HAP-1 (cell line): ENCODE results near the gene MAGI2.

ENCODE experiments used
- DNase-seq, 2 experiments: peaks; one replicate each; pipeline ENCODE4 v3.0.0-alpha.2; 2016 to 2020; ENCODE audit warnings: low spot score in 2 of 2
- H3K27me3 ChIP-seq: fragments of 250-450 bp; sonication (Bioruptor Pico); 2 replicates; pipeline ENCODE4 v1.5.1; 2020; ENCODE audit warnings: low read depth, mild to moderate bottlenecking, moderate library complexity
- H3K36me3 ChIP-seq: fragments of 250-450 bp; sonication (Bioruptor Pico); replicated peaks from 2 replicates; pipeline ENCODE4 v1.5.1; 2020; ENCODE audit warnings: mild to moderate bottlenecking
- H3K4me1 ChIP-seq: fragments of 250-450 bp; sonication (Bioruptor Pico); 2 replicates; pipeline ENCODE4 v1.5.1; 2020; ENCODE audit warnings: mild to moderate bottlenecking
- H3K4me3 ChIP-seq: fragments of 250-450 bp; sonication (Bioruptor Pico); 2 replicates; pipeline ENCODE4 v1.5.1; 2020; ENCODE audit warnings: mild to moderate bottlenecking, moderate library complexity
- H3K9me3 ChIP-seq: fragments of 250-450 bp; sonication (Bioruptor Pico); 2 replicates; pipeline ENCODE4 v1.5.1; 2020; ENCODE audit warnings: mild to moderate bottlenecking, moderate library complexity
- in situ Hi-C: fragments of 300-500 bp; cut with MboI; formaldehyde crosslinking; loops from 3 replicates; pipeline ENCODE4 v1.14.3; 2020; ENCODE audit warnings: low sequenced_read_pairs, inconsistent platforms, mixed read lengths

MAGI2 gene

DNA sequence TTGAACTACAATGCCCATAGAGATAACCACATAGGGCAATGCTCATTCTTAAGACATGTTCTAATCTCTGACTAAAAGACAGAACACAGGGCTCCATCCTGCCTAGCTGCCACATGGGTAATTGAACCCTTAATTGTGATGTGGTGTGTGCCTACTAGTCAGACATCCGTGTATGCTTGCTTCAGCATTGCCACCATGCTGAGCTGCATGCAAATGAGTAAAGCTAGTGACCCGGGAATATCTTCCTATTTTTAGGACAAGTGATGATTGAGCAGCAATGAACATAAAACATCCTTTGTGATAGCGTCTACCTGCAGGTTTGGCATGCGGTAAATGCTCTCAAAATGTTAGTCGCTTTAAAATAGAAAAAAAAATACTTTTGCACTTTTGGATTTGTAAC lies 115.8 kb downstream of the MAGI2 start:
- H3K9me3 ChIP-seq = no peaks in the 10 kb centered on the region
- no peak for DNase-seq
- no peak overlapping the region for H3K4me3 ChIP-seq
- in situ Hi-C loops = no loop called here
- H3K36me3 ChIP-seq = no peaks in the 10 kb centered on the region
- H3K27me3 ChIP-seq = no peaks in the 10 kb centered on the region
- no peaks in the 10 kb centered on the region for H3K4me1 ChIP-seq

DNA sequence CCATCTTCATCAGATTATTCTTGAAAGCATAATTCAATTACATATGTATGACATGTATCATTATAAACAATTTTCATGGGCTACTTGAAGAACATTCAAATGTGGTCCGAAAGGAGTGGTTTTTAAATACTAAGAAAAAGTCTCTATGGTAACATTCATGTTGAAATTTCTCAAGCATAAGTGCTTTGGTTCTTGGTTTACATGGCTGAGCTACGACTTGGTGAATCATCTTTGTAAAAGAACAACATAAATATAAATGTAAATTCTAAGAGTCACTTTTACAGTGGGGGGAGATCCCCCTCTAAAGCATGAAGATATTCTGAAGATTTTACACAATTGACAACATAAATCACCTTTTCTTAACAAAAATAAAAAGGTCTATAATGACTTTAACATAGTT lies 118.6 kb downstream of the MAGI2 start:
- H3K36me3 ChIP-seq = no peaks in the 10 kb centered on the region
- in situ Hi-C loops = no loop called here
- no peaks in the 10 kb centered on the region for H3K4me1 ChIP-seq
- no peak overlapping the region for H3K4me3 ChIP-seq
- H3K27me3 ChIP-seq = no peaks in the 10 kb centered on the region
- DNase-seq = no peak
- no peaks in the 10 kb centered on the region for H3K9me3 ChIP-seq

DNA sequence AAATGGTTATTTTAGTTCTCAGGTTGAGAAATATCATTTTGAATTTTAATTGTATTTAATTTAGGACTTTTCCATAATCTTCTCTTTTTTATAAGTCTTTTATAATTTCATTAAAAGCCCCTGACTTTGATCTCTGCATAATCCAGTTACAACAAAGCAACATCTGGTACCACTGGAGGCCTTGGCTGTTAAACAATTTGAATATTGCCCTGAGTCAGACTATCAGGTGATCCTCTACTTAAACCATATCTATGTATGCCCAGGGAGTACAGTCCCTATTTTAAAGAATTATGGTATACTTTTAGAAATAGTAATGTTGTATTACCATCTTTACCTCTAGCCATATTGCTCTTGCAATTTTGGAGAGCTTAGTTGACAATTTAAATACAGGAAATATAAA lies 119.1 kb downstream of the MAGI2 start:
- no peaks in the 10 kb centered on the region for H3K9me3 ChIP-seq

DNA sequence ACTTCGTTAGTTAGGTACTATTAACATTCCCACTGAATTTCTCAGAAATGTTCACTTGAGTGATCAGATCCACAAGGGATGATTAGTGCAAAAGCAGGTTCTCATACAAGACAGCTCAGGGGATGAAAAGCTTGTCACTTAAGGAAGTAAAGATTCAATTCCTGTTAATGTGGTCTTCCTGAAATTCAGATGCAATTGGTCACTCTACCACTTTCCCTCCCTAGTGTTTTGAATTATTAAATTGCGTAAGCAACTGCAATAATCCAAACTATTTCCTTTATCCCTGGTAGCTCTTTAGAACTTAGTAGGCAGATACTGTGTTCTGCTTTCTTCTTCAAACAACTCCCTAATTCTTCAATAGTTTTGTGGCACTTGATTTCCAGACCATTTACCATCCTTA lies 121.4 kb downstream of the MAGI2 start:
- Histone ChIP-seq H3K4me1 (no peaks in the 10 kb centered on the region), H3K36me3 (no peaks in the 10 kb centered on the region)
- in situ Hi-C loops = no loop called here

More for the DNA sequence above, 119.1 kb downstream of the MAGI2 start:
- Histone ChIP-seq H3K27me3 (no peaks in the 10 kb centered on the region), H3K36me3 (no peaks in the 10 kb centered on the region), H3K4me1 (no peaks in the 10 kb centered on the region), H3K4me3 (no peak overlapping the region)
- DNase-seq = no peak
- in situ Hi-C loops = no loop called here

DNA sequence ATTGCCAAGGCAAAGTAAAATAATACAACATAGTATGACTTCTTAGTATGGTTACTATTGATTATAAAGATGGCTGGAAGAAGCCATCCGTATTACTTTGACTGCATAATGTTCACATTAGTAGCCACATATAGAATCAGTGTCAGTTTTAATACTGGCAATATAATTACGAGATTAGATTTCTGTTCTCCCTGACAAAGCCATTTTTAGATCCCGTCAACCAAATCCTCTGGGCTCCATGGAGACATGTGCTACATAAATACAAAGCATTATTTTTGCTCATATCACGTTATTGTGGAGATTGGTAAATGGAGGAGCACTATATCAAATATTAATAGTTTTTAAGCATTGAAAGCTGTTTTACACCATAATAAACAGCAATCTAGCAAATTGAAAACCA lies 124.0 kb downstream of the MAGI2 start:
- Histone ChIP-seq H3K27me3 (no peaks in the 10 kb centered on the region), H3K4me1 (no peaks in the 10 kb centered on the region), H3K4me3 (no peak overlapping the region), H3K9me3 (no peaks in the 10 kb centered on the region), H3K36me3 (no peaks in the 10 kb centered on the region)
- in situ Hi-C loops = no loop called here
- no peak for DNase-seq

More for the DNA sequence above, 121.4 kb downstream of the MAGI2 start:
- Histone ChIP-seq H3K27me3 (no peaks in the 10 kb centered on the region), H3K4me3 (no peak overlapping the region), H3K9me3 (no peaks in the 10 kb centered on the region)
- no peak for DNase-seq

DNA sequence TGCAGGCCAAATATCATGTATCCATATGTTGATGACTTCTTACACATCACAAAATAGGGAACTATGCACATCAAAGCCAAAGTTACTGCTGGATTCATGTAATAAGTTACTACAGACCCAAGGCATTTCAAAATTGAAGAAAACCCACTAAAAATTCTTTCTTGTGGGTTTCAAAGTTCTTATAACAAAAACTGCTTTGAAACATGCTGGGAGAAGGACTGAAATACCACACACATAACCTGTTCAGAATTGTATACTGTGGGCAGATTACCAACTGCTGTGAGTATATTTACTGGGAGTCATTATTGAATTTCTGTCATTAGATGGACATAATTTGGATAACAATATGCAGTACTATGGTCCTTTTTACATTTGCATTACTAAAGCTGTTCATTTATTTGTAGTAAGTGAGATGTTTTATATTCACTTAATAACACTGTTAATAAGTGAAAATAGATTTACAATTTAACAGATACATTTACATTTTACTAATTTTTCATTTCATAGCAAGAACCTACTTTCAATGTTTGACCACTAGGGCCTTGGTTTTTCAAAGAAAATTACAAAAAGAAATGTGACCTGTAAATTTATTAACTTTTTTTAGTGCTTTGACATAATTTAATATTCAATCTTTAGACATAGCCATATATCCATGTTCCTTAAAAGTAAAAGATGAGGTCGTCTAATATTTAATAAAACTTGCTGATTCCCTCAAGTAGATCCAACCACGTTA lies 132.6 kb downstream of the MAGI2 start:
- no peak for DNase-seq
- H3K36me3 ChIP-seq = no peaks in the 10 kb centered on the region
- H3K4me1 ChIP-seq = no peaks in the 10 kb centered on the region
- in situ Hi-C loops = no loop called here
- no peaks in the 10 kb centered on the region for H3K9me3 ChIP-seq
- no peaks in the 10 kb centered on the region for H3K27me3 ChIP-seq
- H3K4me3 ChIP-seq = no peak overlapping the region

DNA sequence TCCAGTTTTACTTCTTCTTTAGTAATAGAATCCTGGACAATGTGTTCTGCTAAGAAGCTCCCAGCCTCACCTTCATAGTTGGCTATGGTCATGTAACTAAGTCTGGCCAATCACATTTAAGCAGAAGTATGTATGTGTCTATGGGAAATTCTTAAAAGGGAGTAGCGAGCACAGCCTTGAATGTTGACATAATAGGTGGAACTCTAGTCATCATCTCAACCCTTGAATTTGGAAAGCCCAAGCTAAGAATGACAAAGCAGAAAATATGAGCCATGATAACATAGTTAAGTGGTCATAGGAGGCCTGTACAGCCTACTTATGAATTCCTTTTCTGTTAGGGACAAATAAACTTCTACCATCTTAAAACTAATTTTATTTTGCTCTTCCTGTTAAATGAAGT lies 134.1 kb downstream of the MAGI2 start:
- no peaks in the 10 kb centered on the region for H3K27me3 ChIP-seq
- no peaks in the 10 kb centered on the region for H3K36me3 ChIP-seq
- H3K4me1 ChIP-seq = no peaks in the 10 kb centered on the region
- in situ Hi-C loops = no loop called here
- H3K4me3 ChIP-seq = no peak overlapping the region
- H3K9me3 ChIP-seq = no peaks in the 10 kb centered on the region
- DNase-seq = no peak

DNA sequence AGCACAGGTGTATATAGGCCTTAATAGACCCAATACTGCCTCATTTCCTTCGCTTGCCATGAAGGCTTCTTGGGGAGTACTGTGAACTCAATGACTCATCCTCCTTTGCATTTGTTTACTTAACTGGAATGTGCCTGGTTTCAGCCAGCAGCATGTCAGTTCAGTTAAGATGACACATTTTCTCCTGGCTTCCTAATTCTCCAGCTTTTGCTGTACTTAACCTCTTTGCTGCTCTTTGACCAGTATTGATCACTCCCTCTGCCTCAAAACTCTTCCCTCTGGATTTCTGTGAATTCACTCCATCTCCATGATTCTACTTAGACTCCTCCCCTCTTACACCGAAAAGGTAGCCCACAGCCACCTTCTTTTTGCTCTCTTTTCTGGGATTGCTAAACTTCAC lies 135.7 kb downstream of the MAGI2 start:
- Histone ChIP-seq H3K9me3 (no peaks in the 10 kb centered on the region), H3K4me1 (no peaks in the 10 kb centered on the region), H3K4me3 (no peak overlapping the region), H3K36me3 (no peaks in the 10 kb centered on the region), H3K27me3 (no peaks in the 10 kb centered on the region)
- no peak for DNase-seq
- in situ Hi-C loops = no loop called here

DNA sequence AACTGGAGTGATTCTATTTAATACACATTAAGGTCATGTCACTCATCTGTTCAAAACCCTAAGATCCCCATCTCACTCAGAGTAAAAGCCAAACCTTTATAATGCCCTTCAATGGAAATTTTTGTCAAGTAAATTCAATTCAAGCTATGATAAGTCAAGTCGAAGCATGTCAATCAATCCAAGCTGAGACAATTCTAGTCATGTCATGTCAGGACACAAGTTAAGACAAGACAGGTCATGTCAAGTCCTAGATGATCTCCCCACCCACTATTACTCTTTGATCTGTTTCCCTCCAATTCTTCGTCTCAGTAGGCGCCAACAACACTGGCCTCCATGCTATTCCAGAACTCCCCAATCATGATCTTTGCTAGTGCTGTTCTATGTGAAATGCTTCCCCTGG lies 141.4 kb downstream of the MAGI2 start:
- no peaks in the 10 kb centered on the region for H3K36me3 ChIP-seq
- in situ Hi-C loops = no loop called here
- no peaks in the 10 kb centered on the region for H3K9me3 ChIP-seq
- H3K4me1 ChIP-seq = no peaks in the 10 kb centered on the region
- DNase-seq = no peak
- H3K27me3 ChIP-seq = no peaks in the 10 kb centered on the region
- no peak overlapping the region for H3K4me3 ChIP-seq

DNA sequence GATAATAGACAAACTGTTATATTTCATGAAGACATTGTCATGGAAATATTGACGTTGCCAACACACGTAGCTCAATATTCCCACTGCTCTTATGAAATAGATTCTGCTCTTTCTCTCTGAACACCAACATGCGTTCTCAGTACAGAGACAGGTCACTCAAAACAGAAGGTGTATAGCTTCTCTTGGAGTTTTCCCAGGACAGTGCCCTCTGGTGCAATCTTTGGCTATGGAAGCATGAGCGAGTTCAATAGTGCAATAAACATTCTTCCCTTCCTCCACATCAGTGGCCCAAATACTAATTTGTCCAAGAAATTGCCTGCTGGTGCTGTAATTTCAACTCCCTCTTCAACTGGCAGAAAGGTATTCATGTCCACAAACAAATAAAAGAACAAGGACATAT lies 145.3 kb downstream of the MAGI2 start:
- no peak for DNase-seq
- no peaks in the 10 kb centered on the region for H3K4me1 ChIP-seq
- no peaks in the 10 kb centered on the region for H3K36me3 ChIP-seq
- in situ Hi-C loops = no loop called here
- H3K4me3 ChIP-seq = no peak overlapping the region
- no peaks in the 10 kb centered on the region for H3K9me3 ChIP-seq
- H3K27me3 ChIP-seq = no peaks in the 10 kb centered on the region

DNA sequence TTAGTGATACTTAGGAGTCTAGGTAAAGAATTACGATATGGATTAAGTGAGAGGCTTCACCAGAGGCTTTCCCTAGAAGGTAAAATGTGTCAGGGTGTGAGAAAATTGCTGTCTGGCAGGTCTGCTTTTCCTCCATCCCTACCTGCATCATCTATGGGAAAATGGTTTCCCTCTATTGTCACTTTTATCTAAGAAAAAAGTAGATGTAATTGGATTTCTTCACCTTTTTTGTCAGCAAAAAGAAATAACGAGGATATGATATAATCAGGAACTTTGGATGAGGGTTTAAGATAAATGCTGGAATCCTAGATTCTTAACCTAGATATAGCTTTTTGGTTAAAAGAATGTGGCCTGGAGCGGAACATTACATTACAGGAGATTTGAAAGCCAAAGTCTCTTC lies 146.1 kb downstream of the MAGI2 start:
- DNase-seq = no peak
- Histone ChIP-seq H3K27me3 (no peaks in the 10 kb centered on the region), H3K9me3 (no peaks in the 10 kb centered on the region), H3K4me1 (no peaks in the 10 kb centered on the region), H3K36me3 (no peaks in the 10 kb centered on the region), H3K4me3 (no peak overlapping the region)
- in situ Hi-C loops = no loop called here

DNA sequence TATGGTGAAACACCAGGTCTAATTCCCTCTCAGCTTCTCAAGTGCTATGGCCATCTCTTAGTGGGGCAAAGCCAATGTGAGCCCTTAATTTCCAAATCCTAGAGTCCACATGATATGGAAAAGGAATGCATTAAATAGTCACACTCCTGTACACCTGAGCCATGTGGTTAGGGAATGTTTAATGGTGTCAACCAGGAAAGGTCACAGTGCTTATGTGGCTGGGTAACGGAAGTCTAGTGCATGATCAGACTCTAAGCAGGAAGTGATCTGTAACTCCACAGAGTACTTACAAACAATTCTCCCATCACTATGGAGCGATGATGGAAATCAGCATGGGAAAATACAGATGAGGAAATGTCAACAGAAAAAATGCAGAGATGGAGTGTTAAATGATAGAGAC lies 148.8 kb downstream of the MAGI2 start:
- Histone ChIP-seq H3K27me3 (no peaks in the 10 kb centered on the region), H3K4me3 (no peak overlapping the region), H3K9me3 (no peaks in the 10 kb centered on the region), H3K4me1 (no peaks in the 10 kb centered on the region), H3K36me3 (no peaks in the 10 kb centered on the region)
- DNase-seq = no peak
- in situ Hi-C loops = no loop called here

DNA sequence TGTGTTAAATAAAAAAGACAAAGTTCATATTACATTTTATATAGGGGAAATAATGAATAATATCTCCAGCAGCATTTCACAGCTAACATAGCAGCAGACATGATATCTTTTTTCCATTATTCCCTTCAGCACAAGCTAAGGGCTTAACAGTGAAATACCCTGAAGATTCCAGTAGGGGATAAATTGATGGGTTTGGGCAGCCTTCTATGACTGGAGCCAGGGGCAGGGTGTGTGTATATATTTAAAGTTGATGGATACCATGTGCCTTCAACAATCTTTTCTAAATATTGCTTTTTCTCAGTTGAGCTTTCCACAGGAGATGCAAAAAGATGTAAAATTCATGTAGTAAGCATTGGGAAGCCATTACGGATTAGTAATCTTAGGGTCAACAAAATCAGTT lies 151.2 kb downstream of the MAGI2 start:
- Histone ChIP-seq H3K27me3 (no peaks in the 10 kb centered on the region), H3K4me1 (no peaks in the 10 kb centered on the region), H3K9me3 (no peaks in the 10 kb centered on the region), H3K4me3 (no peak overlapping the region), H3K36me3 (no peaks in the 10 kb centered on the region)
- in situ Hi-C loops = no loop called here
- no peak for DNase-seq

DNA sequence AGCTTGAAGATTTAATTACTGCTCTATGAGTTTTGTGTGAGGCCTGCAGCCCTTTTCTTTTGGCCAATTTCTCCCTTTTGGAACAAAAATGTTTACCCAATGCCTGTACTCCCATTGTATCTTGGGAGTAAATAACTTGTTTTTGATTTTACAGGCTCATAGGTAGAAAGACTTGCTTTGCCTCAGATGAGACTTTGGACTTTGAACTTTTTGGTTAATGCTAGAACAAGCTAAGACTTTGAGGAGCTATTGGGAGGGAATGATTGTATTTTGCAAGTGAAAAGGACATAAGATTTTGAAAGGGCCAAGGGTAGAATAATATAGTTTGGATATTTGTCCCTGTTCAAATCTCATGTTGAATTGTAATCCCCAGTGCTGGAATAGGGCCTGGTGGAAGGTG lies 152.0 kb downstream of the MAGI2 start:
- no peaks in the 10 kb centered on the region for H3K36me3 ChIP-seq
- H3K9me3 ChIP-seq = no peaks in the 10 kb centered on the region
- H3K4me3 ChIP-seq = no peak overlapping the region
- no peaks in the 10 kb centered on the region for H3K4me1 ChIP-seq
- in situ Hi-C loops = no loop called here
- DNase-seq = no peak
- H3K27me3 ChIP-seq = no peaks in the 10 kb centered on the region

DNA sequence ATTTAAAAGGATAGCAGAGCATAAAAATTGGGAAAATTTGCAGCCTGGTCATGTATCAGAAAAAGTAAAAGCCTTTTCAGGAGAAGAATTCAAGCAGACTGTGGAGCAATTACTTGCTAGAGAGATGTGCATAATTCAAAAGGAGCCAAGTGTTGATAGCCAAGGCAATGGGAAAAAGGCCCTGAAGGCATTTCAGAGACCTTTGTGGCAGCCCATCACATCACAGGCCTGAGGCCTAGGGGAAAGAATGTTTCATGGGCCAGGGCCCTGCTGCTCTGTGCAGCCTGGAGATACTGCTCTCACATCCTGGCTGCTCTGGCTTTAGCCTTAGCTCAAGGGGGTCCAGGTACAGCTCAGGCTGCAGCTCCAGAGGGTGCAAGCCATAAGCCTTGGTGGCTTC lies 152.9 kb downstream of the MAGI2 start:
- Histone ChIP-seq H3K36me3 (no peaks in the 10 kb centered on the region), H3K4me1 (no peaks in the 10 kb centered on the region), H3K27me3 (no peaks in the 10 kb centered on the region), H3K4me3 (no peak overlapping the region), H3K9me3 (no peaks in the 10 kb centered on the region)
- DNase-seq = no peak
- in situ Hi-C loops = no loop called here
